OCI-LY3 (cell line): ENCODE measurements around the gene TSPAN11.

Experiments
- H2AFZ ChIP-seq: fragments of 200-600, 300-600 bp; shearing (Covaris generic); 2 replicates; pipeline ENCODE4 v1.6.0; 2014; ENCODE audit warnings: antibody characterized with exemption, low read depth, low read length
- H3K27ac ChIP-seq: fragments of 200-600, 300-600 bp; sonication (generic); 2 replicates; pipeline ENCODE4 v1.5.1; 2014; ENCODE audit warnings: mild to moderate bottlenecking, low read length, moderate library complexity, mixed read lengths
- H3K27me3 ChIP-seq: fragments of 200-600, 300-600 bp; sonication (generic); 2 replicates; pipeline ENCODE4 v1.6.1; 2014; ENCODE audit warnings: low read depth, low read length, mixed read lengths
- H3K36me3 ChIP-seq: fragments of 200-600, 300-600 bp; sonication (generic); replicated peaks from 2 replicates; pipeline ENCODE3; 2014; ENCODE audit warnings: low read depth, low read length, mixed read lengths
- H3K4me1 ChIP-seq: fragments of 300-600, 200-600 bp; sonication (generic); 2 replicates; pipeline ENCODE4 v1.6.1; 2014; ENCODE audit warnings: low read length, mixed read lengths
- H3K4me2 ChIP-seq: fragments of 200-600, 300-600 bp; sonication (generic); 2 replicates; pipeline ENCODE4 v1.6.1; 2014; ENCODE audit warnings: low read length, mixed read lengths
- H3K4me3 ChIP-seq: fragments of 300-600, 200-600 bp; sonication (generic); 2 replicates; pipeline ENCODE4 v1.5.1; 2014; ENCODE audit warnings: antibody characterized with exemption, mild to moderate bottlenecking, low read length, moderate library complexity
- H3K79me2 ChIP-seq: fragments of 300-600, 200-600 bp; shearing (Covaris generic); 2 replicates; pipeline ENCODE4 v1.6.1; 2014; ENCODE audit warnings: mild to moderate bottlenecking, low read length, mixed read lengths
- H3K9ac ChIP-seq: fragments of 300-600, 200-600 bp; shearing (Covaris generic); 2 replicates; pipeline ENCODE4 v1.6.0; 2014; ENCODE audit warnings: mild to moderate bottlenecking, low read length, moderate library complexity
- H3K9me3 ChIP-seq: fragments of 200-600, 300-600 bp; shearing (Covaris generic); 2 replicates; pipeline ENCODE4 v1.6.1; 2014; ENCODE audit warnings: low read length, mixed read lengths; ENCODE audit not compliant: insufficient read depth
- H4K20me1 ChIP-seq: fragments of 200-600, 300-600 bp; sonication (generic); 2 replicates; pipeline ENCODE4 v1.6.1; 2016; ENCODE audit warnings: low read length, mixed read lengths; ENCODE audit not compliant: insufficient read depth
- CTCF ChIP-seq: fragments of 200-600, 300-600 bp; sonication (generic); IDR thresholded peaks from 2 replicates; pipeline ENCODE4 v1.5.1; 2014; ENCODE audit warnings: antibody characterized with exemption, low read length, low read depth
- EZH2phosphoT487 ChIP-seq: fragments of 200-600 bp; shearing (Covaris generic); IDR thresholded peaks from 2 replicates; pipeline ENCODE4 v1.6.1; 2018; ENCODE audit warnings: antibody characterized with exemption, mixed run types, low read depth

The TSPAN11 gene

GRCh38 chr12:30959110-30959710 is 32.7 kb downstream of the TSPAN11 start:
- TF ChIP-seq CTCF = no peak
- TF ChIP-seq EZH2phosphoT487 = no peak
- H3K27ac ChIP-seq = no peak overlapping the region
- H3K9me3 ChIP-seq = no peaks in the 10 kb centered on the region
- no peak overlapping the region for H3K4me2 ChIP-seq
- no peak overlapping the region for H3K4me3 ChIP-seq
- no peak overlapping the region for H2AFZ ChIP-seq
- peaks cover 17% of the 10 kb centered on the region for H3K27me3 ChIP-seq
- H3K4me1 ChIP-seq = no peaks in the 10 kb centered on the region
- H3K9ac ChIP-seq = no peak overlapping the region
- H3K36me3 ChIP-seq = no peaks in the 10 kb centered on the region
- no peaks in the 10 kb centered on the region for H3K79me2 ChIP-seq
- no peaks in the 10 kb centered on the region for H4K20me1 ChIP-seq

- Histone ChIP-seq H3K36me3 (no peaks in the 10 kb centered on the region), H3K9me3 (no peaks in the 10 kb centered on the region), H3K27me3 (peaks cover 17% of the 10 kb centered on the region), H4K20me1 (no peaks in the 10 kb centered on the region), H3K79me2 (no peaks in the 10 kb centered on the region), H3K27ac (no peak overlapping the region), H2AFZ (no peak overlapping the region), H3K4me2 (no peak overlapping the region), H3K4me1 (no peaks in the 10 kb centered on the region), H3K9ac (no peak overlapping the region), H3K4me3 (no peak overlapping the region)
- TF ChIP-seq EZH2phosphoT487 = no peak
- TF ChIP-seq CTCF = no peak
Measured at GRCh38 chr12:30959778-30960177, 33.2 kb downstream of the TSPAN11 start.

GRCh38 chr12:30961030-30961429 is 34.5 kb downstream of the TSPAN11 start:
- peaks cover 17% of the 10 kb centered on the region for H3K27me3 ChIP-seq
- no peaks in the 10 kb centered on the region for H3K4me1 ChIP-seq
- H3K36me3 ChIP-seq = no peaks in the 10 kb centered on the region
- H2AFZ ChIP-seq = no peak overlapping the region
- H3K4me3 ChIP-seq = no peak overlapping the region
- H3K79me2 ChIP-seq = no peaks in the 10 kb centered on the region
- H3K9ac ChIP-seq = no peak overlapping the region
- H3K27ac ChIP-seq = no peak overlapping the region
- H3K4me2 ChIP-seq = no peak overlapping the region
- no peaks in the 10 kb centered on the region for H4K20me1 ChIP-seq
- no peak for TF ChIP-seq EZH2phosphoT487
- TF ChIP-seq CTCF = no peak
- H3K9me3 ChIP-seq = no peaks in the 10 kb centered on the region

GRCh38 chr12:30962047-30962446 is 35.5 kb downstream of the TSPAN11 start:
- Histone ChIP-seq H3K4me1 (no peaks in the 10 kb centered on the region), H3K79me2 (no peaks in the 10 kb centered on the region), H3K9me3 (no peaks in the 10 kb centered on the region), H3K27me3 (peaks cover 18% of the 10 kb centered on the region), H4K20me1 (no peaks in the 10 kb centered on the region), H3K4me2 (no peak overlapping the region), H3K9ac (no peak overlapping the region), H3K27ac (no peak overlapping the region), H2AFZ (no peak overlapping the region), H3K36me3 (no peaks in the 10 kb centered on the region), H3K4me3 (no peak overlapping the region)
- TF ChIP-seq CTCF (no peak), EZH2phosphoT487 (no peak)
